ENCODE measurements around the gene UGT2B17.
"Not testable (repeated sequence)": the region's sequence is repeated elsewhere in the genome, so short reads cannot be mapped to it uniquely, and the experiment has no call there.

Gene UGT2B17

GRCh38 chr4:68576272-68577125 is at the start of gene UGT2B17:
UGT2B17 (minus strand) TSS chr4:68576322; CDS start chr4:68568484, 7,838 bp downstream.
- in situ Hi-C loops (cut with MboI; ENCODE audit: low sequenced_read_pairs), result no loop called here

GRCh38 chr4:68622731-68623130 is 46.6 kb upstream of the UGT2B17 start:
- in situ Hi-C loops (cut with MboI; ENCODE audit: low sequenced_read_pairs), result not testable (repeated sequence)

GRCh38 chr4:68617003-68617698 is 41.0 kb upstream of the UGT2B17 start:
- in situ Hi-C loops (cut with MboI; ENCODE audit: low sequenced_read_pairs), result no loop called here

- in situ Hi-C loops (cut with MboI; ENCODE audit: low sequenced_read_pairs), result no loop called here
These were observed 39.7 kb upstream of the UGT2B17 start for GRCh38 chr4:68615699-68616422.

GRCh38 chr4:68613752-68614151 is 37.6 kb upstream of the UGT2B17 start:
- in situ Hi-C loops (cut with MboI; ENCODE audit: low sequenced_read_pairs), result no loop called here

- in situ Hi-C loops (cut with MboI; ENCODE audit: low sequenced_read_pairs), result no loop called here
These were observed 30.1 kb upstream of the UGT2B17 start for GRCh38 chr4:68606240-68606639.

- in situ Hi-C loops (cut with MboI; ENCODE audit: low sequenced_read_pairs), result no loop called here
These were observed 23.0 kb upstream of the UGT2B17 start for GRCh38 chr4:68599150-68599549.

GRCh38 chr4:68597482-68597881 is 21.4 kb upstream of the UGT2B17 start:
- in situ Hi-C loops (cut with MboI; ENCODE audit: low sequenced_read_pairs), result no loop called here

GRCh38 chr4:68594678-68595077 is 18.6 kb upstream of the UGT2B17 start:
- in situ Hi-C loops (cut with MboI; ENCODE audit: low sequenced_read_pairs), result no loop called here

GRCh38 chr4:68593112-68593511 is 17.0 kb upstream of the UGT2B17 start:
- in situ Hi-C loops (cut with MboI; ENCODE audit: low sequenced_read_pairs), result no loop called here

GRCh38 chr4:68592673-68593072 is 16.6 kb upstream of the UGT2B17 start:
- in situ Hi-C loops (cut with MboI; ENCODE audit: low sequenced_read_pairs), result no loop called here

- in situ Hi-C loops (cut with MboI; ENCODE audit: low sequenced_read_pairs), result no loop called here
These were observed 15.1 kb upstream of the UGT2B17 start for GRCh38 chr4:68591204-68591603.

GRCh38 chr4:68589790-68590189 is 13.7 kb upstream of the UGT2B17 start:
- in situ Hi-C loops (cut with MboI; ENCODE audit: low sequenced_read_pairs), result no loop called here

- in situ Hi-C loops (cut with MboI; ENCODE audit: low sequenced_read_pairs), result no loop called here
These were observed 6.2 kb upstream of the UGT2B17 start for GRCh38 chr4:68582339-68582717.

GRCh38 chr4:68581383-68582338 is 5.5 kb upstream of the UGT2B17 start:
- in situ Hi-C loops (cut with MboI; ENCODE audit: low sequenced_read_pairs), result no loop called here

GRCh38 chr4:68577590-68577989 is 1.5 kb upstream of the UGT2B17 start:
- in situ Hi-C loops (cut with MboI; ENCODE audit: low sequenced_read_pairs), result no loop called here

GRCh38 chr4:68575636-68576035 is 486 bp downstream of the UGT2B17 start:
- in situ Hi-C loops (cut with MboI; ENCODE audit: low sequenced_read_pairs), result not testable (repeated sequence)

GRCh38 chr4:68575081-68575480 is 1.0 kb downstream of the UGT2B17 start:
- in situ Hi-C loops (cut with MboI; ENCODE audit: low sequenced_read_pairs), result no loop called here

- in situ Hi-C loops (cut with MboI; ENCODE audit: low sequenced_read_pairs), result no loop called here
These were observed 3.4 kb downstream of the UGT2B17 start for GRCh38 chr4:68572653-68573170.

- in situ Hi-C loops (cut with MboI; ENCODE audit: low sequenced_read_pairs), result no loop called here
These were observed 6.0 kb downstream of the UGT2B17 start for GRCh38 chr4:68570122-68570507.
